AG08395 (cell line): Measurements from ENCODE around the gene NCF1.
"Not testable (repeated sequence)": the region's sequence is repeated elsewhere in the genome, so short reads cannot be mapped to it uniquely, and the experiment has no call there.

Experiments
- DNase-seq: peaks from one replicate; pipeline ENCODE4 v3.0.0; 2012; ENCODE audit warnings: mixed read lengths, low spot score

NCF1 gene

GRCh38 chr7:74773760-74774750, at the start of gene NCF1:
Gene NCF1 (plus strand): TSS chr7:74774011. CDS start chr7:74774032, 21 bp downstream.
- not testable (repeated sequence) for DNase-seq

GRCh38 chr7:74725840-74726239, 48.0 kb upstream of the NCF1 start:
- DNase-seq: no peak

- no peak for DNase-seq
These were observed 47.3 kb upstream of the NCF1 start for GRCh38 chr7:74726309-74727101.

- DNase-seq: not testable (repeated sequence)
These were observed 45.1 kb upstream of the NCF1 start for GRCh38 chr7:74728686-74729085.

GRCh38 chr7:74730186-74730585, 43.6 kb upstream of the NCF1 start:
- not testable (repeated sequence) for DNase-seq

GRCh38 chr7:74739974-74740703, 33.7 kb upstream of the NCF1 start:
- DNase-seq: not testable (repeated sequence)

- DNase-seq: not testable (repeated sequence)
These were observed 29.8 kb upstream of the NCF1 start for GRCh38 chr7:74743936-74744557.

- not testable (repeated sequence) for DNase-seq
These were observed 19.8 kb upstream of the NCF1 start for GRCh38 chr7:74753921-74754482.

GRCh38 chr7:74756673-74757072, 17.1 kb upstream of the NCF1 start:
- DNase-seq: not testable (repeated sequence)

- not testable (repeated sequence) for DNase-seq
These were observed 15.5 kb upstream of the NCF1 start for GRCh38 chr7:74758268-74758667.

- DNase-seq: not testable (repeated sequence)
These were observed 14.8 kb upstream of the NCF1 start for GRCh38 chr7:74758982-74759381.

GRCh38 chr7:74765205-74765918, 8.4 kb upstream of the NCF1 start:
- DNase-seq: not testable (repeated sequence)

- DNase-seq: not testable (repeated sequence)
These were observed 7.3 kb upstream of the NCF1 start for GRCh38 chr7:74766509-74766908.

- not testable (repeated sequence) for DNase-seq
These were observed 6.8 kb upstream of the NCF1 start for GRCh38 chr7:74766991-74767390.

- not testable (repeated sequence) for DNase-seq
These were observed 3.7 kb upstream of the NCF1 start for GRCh38 chr7:74770062-74770461.

- DNase-seq: not testable (repeated sequence)
These were observed 1.7 kb upstream of the NCF1 start for GRCh38 chr7:74772093-74772492.

GRCh38 chr7:74775111-74775510, 1.3 kb downstream of the NCF1 start:
- not testable (repeated sequence) for DNase-seq

GRCh38 chr7:74779053-74779452, 5.2 kb downstream of the NCF1 start:
- DNase-seq: not testable (repeated sequence)

GRCh38 chr7:74781746-74782145, 7.9 kb downstream of the NCF1 start:
- not testable (repeated sequence) for DNase-seq

- not testable (repeated sequence) for DNase-seq
These were observed 9.8 kb downstream of the NCF1 start for GRCh38 chr7:74783595-74783994.
